ENCODE data around the gene CCDC69. TPM values are rescaled to one million over a fixed set of nuclear protein-coding genes. Genes with fewer than 3 reads are reported as not detected.
"Not testable (repeated sequence)": the region's sequence is repeated elsewhere in the genome, so short reads cannot be mapped to it uniquely, and the experiment has no call there.

CCDC69 gene
- total RNA-seq, 2 experiments from 2014 or later = 24.6 to 27.6 TPM

GRCh38 chr5:151186052-151186451, 37.8 kb downstream of the CCDC69 start:
- no peak overlapping the region for H3K4me3 Mint-ChIP-seq
- no peaks in the 10 kb centered on the region for H3K27me3 Mint-ChIP-seq
- H3K9me3 Mint-ChIP-seq = peaks cover 16% of the 10 kb centered on the region
- peaks cover 39% of the 10 kb centered on the region for H3K36me3 Mint-ChIP-seq
- DNase-seq = no peak
- peaks cover 14% of the 10 kb centered on the region for H3K4me1 Mint-ChIP-seq (ENCODE audit: low read depth)
- CTCF ChIA-PET = no interaction called here
- intact Hi-C loops (cut with micrococcal nuclease) = no loop called here
- POLR2A ChIA-PET = no interaction called here
- no peak overlapping the region for H3K27ac Mint-ChIP-seq

GRCh38 chr5:151184316-151185042, 39.4 kb downstream of the CCDC69 start:
- intact Hi-C loops (cut with micrococcal nuclease) = no loop called here
- Mint-ChIP-seq H3K4me3 (no peak overlapping the region), H3K27me3 (no peaks in the 10 kb centered on the region), H3K36me3 (peaks cover 27% of the 10 kb centered on the region), H3K9me3 (peaks cover 9% of the 10 kb centered on the region), H3K4me1 (ENCODE audit: low read depth) (peaks cover 8% of the 10 kb centered on the region), H3K27ac (no peak overlapping the region)
- POLR2A ChIA-PET = no interaction called here
- DNase-seq = no peak
- CTCF ChIA-PET = interaction anchor here (1.1 to 2.0 kb wide), 3 partner anchors 20 to 59 kb away, joined by 5 to 9 read pairs (median 6); no protein-coding TSS in a partner anchor

GRCh38 chr5:151183456-151184245, 40.2 kb downstream of the CCDC69 start:
- intact Hi-C loops (cut with micrococcal nuclease) = no loop called here
- no peak for DNase-seq
- CTCF ChIA-PET = interaction anchor here (1.1 to 2.0 kb wide), 3 partner anchors 19 to 58 kb away, joined by 5 to 9 read pairs (median 6); no protein-coding TSS in a partner anchor
- H3K27me3 Mint-ChIP-seq = no peaks in the 10 kb centered on the region
- H3K4me3 Mint-ChIP-seq = no peak overlapping the region
- peaks cover 5% of the 10 kb centered on the region for H3K4me1 Mint-ChIP-seq (ENCODE audit: low read depth)
- POLR2A ChIA-PET = no interaction called here
- no peak overlapping the region for H3K27ac Mint-ChIP-seq
- peaks cover under 1% of the 10 kb centered on the region for H3K9me3 Mint-ChIP-seq
- H3K36me3 Mint-ChIP-seq = peaks cover 24% of the 10 kb centered on the region

- Mint-ChIP-seq H3K4me1 (ENCODE audit: low read depth) (peaks cover 4% of the 10 kb centered on the region), H3K4me3 (no peak overlapping the region), H3K27ac (no peak overlapping the region), H3K9me3 (no peaks in the 10 kb centered on the region), H3K36me3 (peaks cover 24% of the 10 kb centered on the region), H3K27me3 (no peaks in the 10 kb centered on the region)
- intact Hi-C loops (cut with micrococcal nuclease) = no loop called here
- ChIA-PET POLR2A (no interaction called here), CTCF (interaction anchor here (2.0 kb wide), 1 partner anchor 18 kb away, joined by 9 read pairs; no protein-coding TSS in a partner anchor)
- no peak for DNase-seq
Measured at GRCh38 chr5:151182976-151183375, 40.9 kb downstream of the CCDC69 start.

GRCh38 chr5:151182524-151182900, 41.4 kb downstream of the CCDC69 start:
- no peak overlapping the region for H3K4me3 Mint-ChIP-seq
- peaks cover 20% of the 10 kb centered on the region for H3K36me3 Mint-ChIP-seq
- intact Hi-C loops (cut with micrococcal nuclease) = no loop called here
- peaks cover 2% of the 10 kb centered on the region for H3K4me1 Mint-ChIP-seq (ENCODE audit: low read depth)
- H3K9me3 Mint-ChIP-seq = no peaks in the 10 kb centered on the region
- ChIA-PET POLR2A (no interaction called here), CTCF (no interaction called here)
- DNase-seq = no peak
- H3K27ac Mint-ChIP-seq = no peak overlapping the region
- no peaks in the 10 kb centered on the region for H3K27me3 Mint-ChIP-seq

- H3K9me3 Mint-ChIP-seq = no peaks in the 10 kb centered on the region
- peaks cover 2% of the 10 kb centered on the region for H3K4me1 Mint-ChIP-seq (ENCODE audit: low read depth)
- H3K36me3 Mint-ChIP-seq = peaks cover 20% of the 10 kb centered on the region
- ChIA-PET POLR2A (no interaction called here), CTCF (interaction anchor here (1.0 kb wide), 1 partner anchor 52 kb away, joined by 3 read pairs; no protein-coding TSS in a partner anchor)
- no peak overlapping the region for H3K27ac Mint-ChIP-seq
- DNase-seq = no peak
- H3K27me3 Mint-ChIP-seq = no peaks in the 10 kb centered on the region
- intact Hi-C loops (cut with micrococcal nuclease) = no loop called here
- no peak overlapping the region for H3K4me3 Mint-ChIP-seq
Measured at GRCh38 chr5:151181818-151182523, 41.9 kb downstream of the CCDC69 start.

GRCh38 chr5:151180291-151180690, 43.6 kb downstream of the CCDC69 start:
- ChIA-PET POLR2A (no interaction called here), CTCF (interaction anchor here (1.1 to 1.8 kb wide), 2 partner anchors 15 to 54 kb away, joined by 3 to 6 read pairs; no protein-coding TSS in a partner anchor)
- H3K27me3 Mint-ChIP-seq = no peaks in the 10 kb centered on the region
- intact Hi-C loops (cut with micrococcal nuclease) = no loop called here
- no peak overlapping the region for H3K4me3 Mint-ChIP-seq
- no peaks in the 10 kb centered on the region for H3K9me3 Mint-ChIP-seq
- no peak overlapping the region for H3K27ac Mint-ChIP-seq
- H3K4me1 Mint-ChIP-seq (ENCODE audit: low read depth) = peaks cover 2% of the 10 kb centered on the region
- peaks cover 17% of the 10 kb centered on the region for H3K36me3 Mint-ChIP-seq
- no peak for DNase-seq

GRCh38 chr5:151179489-151179840, 44.4 kb downstream of the CCDC69 start:
- Mint-ChIP-seq H3K27me3 (no peaks in the 10 kb centered on the region), H3K36me3 (peaks cover 15% of the 10 kb centered on the region), H3K4me3 (no peak overlapping the region), H3K27ac (no peak overlapping the region), H3K4me1 (ENCODE audit: low read depth) (peaks cover 2% of the 10 kb centered on the region), H3K9me3 (no peaks in the 10 kb centered on the region)
- CTCF ChIA-PET = interaction anchor here (1.1 kb wide), 2 partner anchors 15 to 54 kb away, joined by 3 to 4 read pairs; no protein-coding TSS in a partner anchor
- POLR2A ChIA-PET = no interaction called here
- no peak for DNase-seq
- intact Hi-C loops (cut with micrococcal nuclease) = no loop called here

GRCh38 chr5:151178777-151179488, 45.0 kb downstream of the CCDC69 start:
- ChIA-PET POLR2A (no interaction called here), CTCF (interaction anchor here (1.0 to 1.1 kb wide), 2 partner anchors 14 to 53 kb away, joined by 3 to 4 read pairs; no protein-coding TSS in a partner anchor)
- peak overlapping the region; percentile 25 for H3K27ac Mint-ChIP-seq
- peaks cover 2% of the 10 kb centered on the region for H3K4me1 Mint-ChIP-seq (ENCODE audit: low read depth)
- no peaks in the 10 kb centered on the region for H3K9me3 Mint-ChIP-seq
- no peak overlapping the region for H3K4me3 Mint-ChIP-seq
- H3K27me3 Mint-ChIP-seq = no peaks in the 10 kb centered on the region
- intact Hi-C loops (cut with micrococcal nuclease) = no loop called here
- H3K36me3 Mint-ChIP-seq = peaks cover 15% of the 10 kb centered on the region
- DNase-seq = no peak

- ChIA-PET CTCF (interaction anchor here (1.0 to 1.1 kb wide), 2 partner anchors 13 to 53 kb away, joined by 3 to 4 read pairs; no protein-coding TSS in a partner anchor), POLR2A (no interaction called here)
- Mint-ChIP-seq H3K27ac (no peak overlapping the region), H3K4me1 (ENCODE audit: low read depth) (peaks cover 2% of the 10 kb centered on the region), H3K36me3 (peaks cover 15% of the 10 kb centered on the region), H3K27me3 (no peaks in the 10 kb centered on the region), H3K4me3 (no peak overlapping the region), H3K9me3 (no peaks in the 10 kb centered on the region)
- intact Hi-C loops (cut with micrococcal nuclease) = no loop called here
- DNase-seq = no peak
Measured at GRCh38 chr5:151178372-151178771, 45.5 kb downstream of the CCDC69 start.

GRCh38 chr5:151176268-151176667, 47.6 kb downstream of the CCDC69 start:
- H3K4me3 Mint-ChIP-seq; H3K36me3 Mint-ChIP-seq; POLR2A ChIA-PET; H3K4me1 Mint-ChIP-seq (ENCODE audit: low read depth); intact Hi-C loops (cut with micrococcal nuclease); DNase-seq; H3K9me3 Mint-ChIP-seq; H3K27ac Mint-ChIP-seq; H3K27me3 Mint-ChIP-seq: not testable (repeated sequence)
- CTCF ChIA-PET = interaction anchor here (1.3 to 1.7 kb wide), 3 partner anchors 11 to 61 kb away, joined by 5 to 8 read pairs (median 8); no protein-coding TSS in a partner anchor
